Activated CD8-positive, alpha-beta memory T cell treated with anti-CD3 and anti-CD28 coated beads, Interleukin-2, amount 50 U/mL, for 48 hours (primary cell): ENCODE data around the gene LPAR1.

ENCODE experiments used
- DNase-seq: peaks from one replicate; pipeline ENCODE4 v3.0.0-alpha.2; 2020

Gene LPAR1

GRCh38 chr9:111037356-111037707 lies 938 bp downstream of the LPAR1 start:
- no peak for DNase-seq

GRCh38 chr9:111036946-111037345 lies 1.3 kb downstream of the LPAR1 start:
- no peak for DNase-seq

DNA sequence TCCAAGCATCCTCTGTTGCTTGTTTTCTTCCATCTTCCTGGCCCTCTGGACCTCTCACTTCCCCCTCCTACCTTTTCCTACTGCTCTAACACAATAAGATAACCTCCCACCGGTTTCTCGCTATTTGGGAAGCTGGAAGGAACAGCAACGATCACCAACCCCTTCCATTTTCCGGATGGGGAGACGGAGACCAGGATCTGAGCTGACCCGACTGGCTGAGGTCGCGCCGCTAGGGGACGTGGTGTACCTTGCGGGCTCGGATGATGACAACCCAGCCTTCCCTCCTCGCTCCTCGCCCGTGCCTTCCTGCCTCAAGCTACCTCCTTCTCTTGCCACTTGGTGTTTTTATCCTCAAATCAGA lies 1.9 kb downstream of the LPAR1 start:
- DNase-seq, result no peak

GRCh38 chr9:111035543-111036428 lies 2.5 kb downstream of the LPAR1 start:
- DNase-seq, result no peak

DNA sequence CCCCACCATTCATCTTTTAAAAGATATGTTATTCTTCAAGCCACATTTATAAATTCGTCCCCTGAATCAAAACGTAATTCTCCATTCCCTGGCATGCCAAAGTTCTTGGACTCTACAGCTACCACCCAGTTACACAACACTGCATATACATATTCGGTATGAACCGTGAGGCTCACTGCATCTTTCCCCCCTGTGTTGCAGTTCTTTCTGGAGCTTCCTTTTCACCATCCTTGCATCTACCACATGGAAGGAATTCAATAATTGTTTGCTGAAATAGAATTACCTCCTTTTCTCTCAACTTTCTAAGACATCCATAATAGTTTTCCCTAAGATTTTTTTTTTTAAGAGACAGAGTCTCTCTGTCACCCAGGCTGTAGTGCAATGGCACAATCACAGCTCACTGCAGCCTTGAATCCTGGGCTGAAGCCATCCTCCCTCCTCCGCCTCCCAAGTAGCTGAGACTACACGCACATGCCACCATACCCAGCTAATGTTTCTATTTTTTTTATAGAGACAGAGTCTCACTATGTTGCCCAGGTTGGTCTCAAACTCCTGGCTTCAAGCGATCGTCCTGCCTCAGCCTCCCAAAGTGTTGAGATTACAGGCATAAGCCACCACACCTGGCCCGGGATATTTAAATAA lies 3.3 kb downstream of the LPAR1 start:
- DNase-seq, result no peak

GRCh38 chr9:111034170-111034897 lies 3.9 kb downstream of the LPAR1 start:
- no peak for DNase-seq

- DNase-seq, result no peak
These were observed 7.8 kb downstream of the LPAR1 start for GRCh38 chr9:111030492-111030891.

DNA sequence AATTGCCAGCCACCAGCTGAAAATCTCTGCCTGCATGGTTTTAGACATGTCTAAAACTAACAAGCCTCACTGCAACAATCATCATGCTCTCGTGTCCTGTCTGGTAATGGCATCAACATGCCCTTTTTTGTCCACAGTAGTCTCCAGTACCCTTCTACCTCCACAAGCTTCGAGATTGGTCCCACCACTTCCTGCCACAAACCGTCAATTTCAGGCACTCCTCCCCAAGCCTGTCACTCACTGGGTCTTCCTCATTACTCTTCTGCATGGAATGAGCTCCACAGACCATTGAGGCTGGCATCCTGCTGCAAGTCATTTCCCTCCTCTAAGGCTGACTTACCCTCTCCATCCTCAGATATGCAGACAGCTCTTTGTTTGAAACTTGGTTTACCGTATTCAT lies 9.0 kb downstream of the LPAR1 start:
- no peak for DNase-seq

GRCh38 chr9:111027798-111028197 lies 10.5 kb downstream of the LPAR1 start:
- DNase-seq, result no peak

DNA sequence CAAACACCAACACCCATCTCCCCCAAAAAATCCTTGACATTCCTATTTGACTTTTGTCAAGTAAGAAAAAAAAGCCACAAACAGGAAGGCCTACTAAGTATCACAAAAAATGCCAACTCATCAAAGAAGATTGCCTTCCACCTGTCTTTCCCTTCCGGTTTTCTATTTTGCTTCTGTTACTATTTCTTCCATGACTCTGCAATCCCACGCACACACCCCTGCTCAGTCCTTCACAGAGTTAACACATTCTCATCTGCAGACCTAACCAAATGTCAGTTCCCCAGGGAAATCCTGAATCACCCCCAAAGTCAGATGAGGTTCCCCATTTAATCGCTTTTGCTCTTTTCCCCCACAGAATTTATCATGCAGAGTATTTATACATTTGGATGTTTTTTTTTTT lies 15.1 kb downstream of the LPAR1 start:
- DNase-seq, result no peak

DNA sequence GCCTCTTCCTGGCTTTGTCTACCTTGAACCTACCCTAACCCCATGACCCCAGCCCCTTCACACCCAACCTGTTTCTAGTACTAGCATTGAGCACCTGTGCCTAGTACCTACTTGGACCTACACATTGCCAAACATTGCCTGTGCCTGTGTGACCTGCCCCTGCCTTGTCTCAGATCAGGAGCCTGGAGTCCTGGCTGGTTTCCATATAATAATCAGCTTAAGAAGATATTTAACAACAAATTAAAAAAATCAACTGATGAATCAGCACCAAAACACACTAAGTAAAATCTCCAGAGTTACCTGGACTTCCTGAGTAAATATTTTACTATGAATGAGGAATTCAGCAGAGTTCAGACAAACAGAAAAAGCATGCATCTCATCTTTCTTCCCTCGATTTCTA lies 17.7 kb downstream of the LPAR1 start:
- no peak for DNase-seq

DNA sequence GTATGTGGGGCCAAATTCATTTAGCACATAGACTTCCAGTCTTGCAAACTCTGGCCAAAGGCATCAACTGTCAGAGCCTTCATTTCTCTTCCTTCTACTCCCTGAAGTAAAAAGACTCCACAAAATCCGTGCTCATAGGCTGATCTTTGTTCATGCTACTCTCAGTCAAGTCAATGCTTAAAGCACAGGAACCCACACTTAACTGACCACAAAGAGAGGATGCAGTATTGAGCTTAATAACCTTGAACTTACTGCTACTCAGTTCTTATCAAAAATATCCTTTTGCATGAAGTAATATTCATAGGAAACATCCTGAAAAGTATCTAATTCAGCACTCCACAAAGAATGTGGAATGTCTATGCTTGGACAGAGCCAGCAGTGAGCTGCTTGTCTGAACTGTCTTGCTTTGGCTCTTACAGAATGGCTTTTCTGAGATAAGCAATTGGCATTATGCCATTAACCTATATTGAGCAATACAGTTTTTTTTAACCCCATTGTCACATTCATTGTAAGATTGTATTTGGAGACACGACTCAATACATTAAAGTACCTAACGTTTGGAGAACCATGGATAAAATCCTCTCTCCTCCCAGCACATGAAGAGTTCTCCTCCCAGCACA lies 21.7 kb downstream of the LPAR1 start:
- no peak for DNase-seq

GRCh38 chr9:111016016-111016415 lies 22.3 kb downstream of the LPAR1 start:
- DNase-seq, result no peak

DNA sequence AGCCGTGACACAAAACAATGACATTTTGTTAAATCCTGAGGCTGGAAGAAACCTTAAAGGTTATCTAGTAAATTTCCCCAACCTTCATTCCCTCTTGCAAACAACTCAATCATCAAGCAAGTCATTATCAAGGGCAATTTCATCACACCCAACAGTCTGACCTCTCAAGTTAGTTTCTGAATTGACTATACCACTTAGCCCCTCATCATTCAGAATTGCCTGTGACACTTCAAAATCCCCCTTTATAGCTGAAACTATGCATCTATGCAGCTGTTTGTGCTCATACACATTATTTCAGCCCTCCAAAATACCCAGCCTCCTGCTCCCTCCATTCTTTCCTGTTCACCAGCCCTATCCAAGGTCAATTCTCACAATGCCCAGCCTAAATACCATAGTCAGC lies 24.6 kb downstream of the LPAR1 start:
- DNase-seq, result no peak

- no peak for DNase-seq
These were observed 25.0 kb downstream of the LPAR1 start for GRCh38 chr9:111013250-111013649.

- DNase-seq, result no peak
These were observed 29.9 kb downstream of the LPAR1 start for GRCh38 chr9:111008158-111009075.

DNA sequence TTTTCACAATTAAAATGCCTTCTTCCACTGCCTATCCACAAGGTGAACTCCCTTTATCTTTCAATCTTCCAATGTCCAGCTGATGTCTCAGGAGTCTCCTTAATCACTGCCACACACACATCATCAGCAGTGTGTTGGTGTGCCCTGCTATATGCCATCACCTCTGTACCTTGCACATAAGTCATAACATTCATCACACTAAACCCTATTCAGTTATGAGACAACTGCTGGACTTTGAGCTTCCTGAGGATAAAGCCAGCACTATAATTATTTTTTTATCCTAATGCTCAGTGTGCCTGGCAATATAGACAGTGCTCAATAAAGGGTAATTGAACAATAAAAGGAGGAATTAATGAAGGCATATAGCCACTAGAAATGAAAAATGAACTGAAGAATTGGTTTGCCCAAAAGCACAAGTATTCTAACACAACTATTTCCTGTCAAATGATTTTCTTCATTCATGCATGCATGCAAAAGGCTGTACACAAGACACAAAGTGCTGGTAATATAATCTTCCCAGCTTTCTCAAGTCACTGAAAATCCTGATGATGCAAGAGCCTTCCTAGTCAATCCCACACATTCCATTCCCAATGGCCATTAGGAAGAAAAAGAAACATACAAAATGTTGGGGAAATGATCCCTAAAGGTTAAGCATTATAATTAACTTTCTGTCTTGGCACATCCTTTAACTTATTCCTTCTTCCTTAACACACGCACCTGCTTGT lies 32.4 kb downstream of the LPAR1 start:
- DNase-seq, result no peak

DNA sequence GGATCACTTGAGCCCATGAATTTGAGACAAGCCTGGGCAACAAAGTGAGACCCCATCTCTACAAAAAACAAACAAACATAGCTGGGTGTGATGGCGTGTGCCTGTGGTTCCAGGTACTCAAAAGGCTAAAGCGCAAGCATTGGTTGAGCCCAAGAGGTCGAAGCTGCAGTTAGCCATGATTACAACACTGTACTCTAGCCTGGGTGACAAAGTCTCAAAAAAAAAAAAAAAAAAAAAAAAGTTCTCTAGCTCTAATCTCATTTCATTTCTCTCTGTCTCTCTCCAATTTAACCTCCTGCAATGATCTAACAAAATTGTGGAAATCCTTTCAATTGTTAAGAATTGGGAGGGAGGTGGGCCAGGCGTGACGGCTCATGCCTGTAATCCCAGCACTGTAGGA lies 33.3 kb downstream of the LPAR1 start:
- DNase-seq, result no peak

- DNase-seq, result no peak
These were observed 35.1 kb downstream of the LPAR1 start for GRCh38 chr9:111003182-111003581.

- DNase-seq, result no peak
These were observed 36.7 kb downstream of the LPAR1 start for GRCh38 chr9:111001526-111001925.

- DNase-seq, result no peak
These were observed 38.1 kb downstream of the LPAR1 start for GRCh38 chr9:111000202-111000601.

DNA sequence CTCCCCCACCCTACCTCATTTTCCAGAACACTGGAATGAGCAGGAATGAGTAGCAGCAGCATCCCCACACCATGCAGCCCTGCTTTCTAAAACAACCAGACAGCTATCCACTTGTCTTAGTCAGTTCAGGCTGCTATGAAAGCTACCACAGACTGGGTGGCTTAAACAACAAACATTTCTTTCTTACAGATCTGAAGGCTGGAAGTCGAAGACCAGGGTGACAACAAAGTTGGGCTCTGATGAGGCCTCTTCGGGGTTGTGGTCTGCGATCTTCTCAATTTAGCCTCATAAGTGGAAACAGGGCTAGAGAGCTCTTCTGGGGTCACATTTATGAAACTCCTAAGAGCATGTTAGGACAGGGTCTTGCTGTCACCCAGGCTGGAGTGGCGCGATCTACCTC lies 38.9 kb downstream of the LPAR1 start:
- no peak for DNase-seq
